Fibroblast of lung (primary cell): ENCODE results near the gene UBR4. TPM values are rescaled to one million over a fixed set of nuclear protein-coding genes. Genes with fewer than 3 reads are reported as not detected.

Experiments
- DNase-seq, 2 donors: peaks; one replicate each; pipeline versions ENCODE4 v3.0.0 to v3.0.0-alpha.2; 2010; ENCODE audit warnings: low read depth in 2 of 2
- H2AFZ ChIP-seq: 2 replicates; pipeline ENCODE4 v1.5.1; 2012; ENCODE audit warnings: low read length, control low read depth, inconsistent platforms
- H3K27ac ChIP-seq: 2 replicates; pipeline ENCODE4 v1.5.1; 2011; ENCODE audit warnings: low read length, control low read depth; ENCODE audit not compliant: insufficient read depth
- H3K27me3 ChIP-seq: 2 replicates; pipeline ENCODE4 v1.5.1; 2011; ENCODE audit warnings: mild to moderate bottlenecking, low read length; ENCODE audit not compliant: control insufficient read depth, insufficient read depth
- H3K36me3 ChIP-seq: 2 replicates; pipeline ENCODE4 v1.5.1; 2011; ENCODE audit warnings: low read length; ENCODE audit not compliant: control insufficient read depth, insufficient read depth
- H3K4me1 ChIP-seq: 2 replicates; pipeline ENCODE4 v1.5.1; 2011; ENCODE audit warnings: low read length; ENCODE audit not compliant: control insufficient read depth, insufficient read depth; ENCODE audit errors: extremely low read depth
- H3K4me2 ChIP-seq: 2 replicates; pipeline ENCODE4 v1.5.1; 2011; ENCODE audit warnings: low read length, control low read depth; ENCODE audit not compliant: insufficient read depth; ENCODE audit errors: extremely low read depth
- H3K4me3 ChIP-seq, 4 experiments: fragments of 200-600 bp in 1 of 4; sonication (generic) in 1 of 4; replicated peaks in 1 of 4; 2 replicates each; pipeline ENCODE4 v1.5.1; 2011 to 2016; ENCODE audit warnings: low read length in 4 of 4, low read depth in 3 of 4, mild to moderate bottlenecking in 3 of 4, control low read depth in 2 of 4, inconsistent platforms in 1 of 4, mixed read lengths in 1 of 4; ENCODE audit not compliant: insufficient read depth in 1 of 4; ENCODE audit errors: control extremely low read depth in 1 of 4
- H3K79me2 ChIP-seq: 2 replicates; pipeline ENCODE4 v1.5.1; 2012; ENCODE audit warnings: mild to moderate bottlenecking, low read length, inconsistent platforms; ENCODE audit not compliant: control insufficient read depth, insufficient read depth
- H3K9ac ChIP-seq: 2 replicates; pipeline ENCODE4 v1.5.1; 2011; ENCODE audit warnings: mild to moderate bottlenecking, low read length, control low read depth; ENCODE audit not compliant: insufficient read depth
- H3K9me3 ChIP-seq: 2 replicates; pipeline ENCODE4 v1.5.1; 2012; ENCODE audit warnings: low read depth, low read length; ENCODE audit not compliant: control insufficient read depth, insufficient read depth
- H4K20me1 ChIP-seq: 2 replicates; pipeline ENCODE4 v1.5.1; 2011; ENCODE audit warnings: low read length; ENCODE audit not compliant: control insufficient read depth, insufficient read depth; ENCODE audit errors: extremely low read depth
- EZH2 ChIP-seq: IDR thresholded peaks from 2 replicates; pipeline ENCODE4 v1.5.1; 2012; ENCODE audit warnings: low read length, control low read depth, mild to moderate bottlenecking; ENCODE audit errors: missing control alignments
- polyA plus RNA-seq, 2 donors: library from polyadenylated mRNA; depleted of rRNA in 1 of 2; stranded (reverse) in 1 of 2; unstranded in 1 of 2; fragments of >200 nt; gene quantifications; 2 replicates each; pipeline ENCODE4 v1.2.1, GENCODE V29; 2011 to 2012; ENCODE audit warnings: missing spikeins in 1 of 2
- total RNA-seq: library from RNA; depleted of rRNA; stranded (reverse); fragments of >200 nt; gene quantifications from 2 replicates; pipeline ENCODE4 v1.2.1, GENCODE V29; 2014
- TF ChIP-seq, protein P1 (sequence below), 2 donors: IDR thresholded peaks in 1 of 2; conservative IDR thresholded peaks in 1 of 2; 1 replicate in 1 of 2; 2 replicates in 1 of 2; pipeline ENCODE4 v1.5.1; 2011 to 2012; ENCODE audit warnings: low read length in 2 of 2, control low read depth in 1 of 2, inconsistent platforms in 1 of 2, low read depth in 1 of 2, mild to moderate bottlenecking in 1 of 2

UBR4 gene
- total and polyA plus RNA-seq, 2 donors (not counting 1 experiment from before 2014, with no cell fraction given): 32.0 to 164 TPM

DNA sequence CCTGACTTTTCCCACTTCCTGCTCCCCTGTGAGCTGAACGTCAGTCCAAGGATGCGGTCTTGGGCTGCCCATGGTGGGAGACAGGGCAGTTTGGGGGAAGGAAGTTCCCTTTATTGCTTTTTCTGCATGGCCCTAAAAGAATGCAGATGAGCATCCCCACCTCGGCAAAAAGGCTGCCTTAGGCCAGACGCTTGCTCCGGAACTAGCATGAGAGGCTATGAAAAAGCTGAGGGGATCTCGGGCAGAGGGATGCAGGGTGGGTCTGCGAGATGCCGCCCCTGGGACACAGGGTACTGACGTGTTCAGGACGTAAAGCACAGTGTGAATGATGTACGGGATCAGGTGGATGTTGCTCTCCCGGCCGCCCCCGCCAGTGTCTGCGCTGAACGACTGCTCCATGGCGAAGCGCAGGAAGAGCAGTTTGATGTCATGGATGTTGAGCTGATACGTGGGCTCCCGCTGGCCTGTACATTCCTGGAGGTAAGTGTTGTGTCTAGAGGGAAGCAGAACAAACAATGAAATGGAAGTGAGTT is 125.8 kb downstream of the UBR4 start:
- no peak overlapping the region for H3K4me3 ChIP-seq
- H2AFZ ChIP-seq: no peak overlapping the region
- DNase-seq: no peak
- no peaks in the 10 kb centered on the region for H3K27me3 ChIP-seq
- TF ChIP-seq, protein P1, sequence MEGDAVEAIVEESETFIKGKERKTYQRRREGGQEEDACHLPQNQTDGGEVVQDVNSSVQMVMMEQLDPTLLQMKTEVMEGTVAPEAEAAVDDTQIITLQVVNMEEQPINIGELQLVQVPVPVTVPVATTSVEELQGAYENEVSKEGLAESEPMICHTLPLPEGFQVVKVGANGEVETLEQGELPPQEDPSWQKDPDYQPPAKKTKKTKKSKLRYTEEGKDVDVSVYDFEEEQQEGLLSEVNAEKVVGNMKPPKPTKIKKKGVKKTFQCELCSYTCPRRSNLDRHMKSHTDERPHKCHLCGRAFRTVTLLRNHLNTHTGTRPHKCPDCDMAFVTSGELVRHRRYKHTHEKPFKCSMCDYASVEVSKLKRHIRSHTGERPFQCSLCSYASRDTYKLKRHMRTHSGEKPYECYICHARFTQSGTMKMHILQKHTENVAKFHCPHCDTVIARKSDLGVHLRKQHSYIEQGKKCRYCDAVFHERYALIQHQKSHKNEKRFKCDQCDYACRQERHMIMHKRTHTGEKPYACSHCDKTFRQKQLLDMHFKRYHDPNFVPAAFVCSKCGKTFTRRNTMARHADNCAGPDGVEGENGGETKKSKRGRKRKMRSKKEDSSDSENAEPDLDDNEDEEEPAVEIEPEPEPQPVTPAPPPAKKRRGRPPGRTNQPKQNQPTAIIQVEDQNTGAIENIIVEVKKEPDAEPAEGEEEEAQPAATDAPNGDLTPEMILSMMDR (conservative IDR thresholded peaks at IDR 0.05 in 1 of 2, IDR thresholded peaks at IDR 0.05 in 1 of 2; ENCODE audit: low read depth in 1 of 2, low read length in 2 of 2): no peak
- TF ChIP-seq EZH2: no peak
- no peaks in the 10 kb centered on the region for H3K9me3 ChIP-seq
- no peak overlapping the region for H3K4me2 ChIP-seq
- no peaks in the 10 kb centered on the region for H4K20me1 ChIP-seq
- H3K9ac ChIP-seq: no peak overlapping the region
- H3K4me1 ChIP-seq: peaks cover 8% of the 10 kb centered on the region
- H3K36me3 ChIP-seq: peaks cover 64% of the 10 kb centered on the region
- no peak overlapping the region for H3K27ac ChIP-seq
- no peaks in the 10 kb centered on the region for H3K79me2 ChIP-seq

DNA sequence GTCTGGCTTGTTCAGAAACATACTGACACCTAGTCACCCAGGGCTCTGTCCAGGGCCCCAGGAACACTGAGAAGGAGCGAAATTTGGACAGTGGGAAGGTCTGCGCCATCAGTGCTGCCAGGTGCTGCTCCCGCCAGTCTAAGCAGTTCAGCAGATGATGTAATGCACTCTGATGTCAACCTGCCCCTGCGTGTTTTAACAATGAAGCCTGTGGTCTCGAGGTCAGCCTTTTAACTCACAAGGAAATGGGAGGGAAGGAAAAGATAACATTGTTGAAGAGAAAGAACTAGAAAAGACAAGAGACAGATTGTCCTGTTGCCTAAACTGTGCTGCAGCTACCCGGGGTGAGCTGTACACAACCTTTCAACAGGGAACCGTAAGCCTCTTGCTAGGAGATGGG is 127.0 kb downstream of the UBR4 start:
- TF ChIP-seq, protein P1 (conservative IDR thresholded peaks at IDR 0.05 in 1 of 2, IDR thresholded peaks at IDR 0.05 in 1 of 2; ENCODE audit: low read depth in 1 of 2, low read length in 2 of 2): no peak
- TF ChIP-seq EZH2: no peak
- peaks cover 8% of the 10 kb centered on the region for H3K4me1 ChIP-seq
- H3K9ac ChIP-seq: no peak overlapping the region
- peak in 1 of 2 donors; percentile 90 for DNase-seq
- no peak overlapping the region for H3K27ac ChIP-seq
- H3K36me3 ChIP-seq: peaks cover 62% of the 10 kb centered on the region
- H3K79me2 ChIP-seq: no peaks in the 10 kb centered on the region
- H3K4me3 ChIP-seq: no peak overlapping the region
- no peaks in the 10 kb centered on the region for H4K20me1 ChIP-seq
- no peak overlapping the region for H3K4me2 ChIP-seq
- H2AFZ ChIP-seq: no peak overlapping the region
- H3K27me3 ChIP-seq: no peaks in the 10 kb centered on the region
- no peaks in the 10 kb centered on the region for H3K9me3 ChIP-seq

DNA sequence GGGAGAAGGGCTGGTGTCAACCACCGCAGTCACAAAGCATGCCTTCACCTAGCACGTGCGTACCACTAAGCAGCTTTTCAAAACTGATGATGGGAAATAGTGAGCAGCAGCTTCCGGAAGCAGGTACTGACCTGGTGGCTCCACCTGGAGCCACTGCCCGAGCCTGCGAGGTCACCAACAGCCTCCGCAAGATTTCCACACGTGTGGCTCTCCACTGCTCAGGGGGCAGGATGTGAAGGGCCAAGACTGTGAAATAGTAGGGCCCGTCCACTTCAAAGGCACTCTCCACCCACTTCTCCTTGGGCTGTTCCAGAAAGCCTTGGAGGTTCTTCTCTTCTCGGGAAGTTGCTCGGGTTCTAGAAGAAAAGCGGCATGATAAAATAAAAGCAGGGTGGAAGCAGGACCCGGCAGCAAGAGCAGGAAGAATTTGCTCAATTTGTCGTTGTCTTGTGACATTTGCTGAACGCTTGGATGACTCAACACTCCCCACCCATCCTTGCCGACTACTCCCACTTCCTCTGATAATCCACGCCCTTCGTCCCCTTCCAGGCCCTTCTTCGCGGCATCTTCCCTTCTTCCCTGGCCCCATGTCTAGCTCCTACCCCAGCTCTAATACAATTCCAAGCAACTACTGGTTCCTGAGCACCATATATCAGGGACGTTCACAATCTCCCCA is 128.7 kb downstream of the UBR4 start:
- H3K4me1 ChIP-seq: peaks cover 8% of the 10 kb centered on the region
- peak; percentile 52 to 69 for DNase-seq
- no peak overlapping the region for H2AFZ ChIP-seq
- no peaks in the 10 kb centered on the region for H3K27me3 ChIP-seq
- H3K9ac ChIP-seq: no peak overlapping the region
- no peaks in the 10 kb centered on the region for H4K20me1 ChIP-seq
- H3K4me3 ChIP-seq: no peak overlapping the region
- H3K9me3 ChIP-seq: no peaks in the 10 kb centered on the region
- TF ChIP-seq, protein P1 (conservative IDR thresholded peaks at IDR 0.05 in 1 of 2, IDR thresholded peaks at IDR 0.05 in 1 of 2; ENCODE audit: low read depth in 1 of 2, low read length in 2 of 2): no peak
- no peak for TF ChIP-seq EZH2
- no peaks in the 10 kb centered on the region for H3K79me2 ChIP-seq
- H3K27ac ChIP-seq: peak overlapping the region; percentile 16
- H3K4me2 ChIP-seq: no peak overlapping the region
- H3K36me3 ChIP-seq: peaks cover 59% of the 10 kb centered on the region
